Upper lobe of left lung (tissue), 6 donors: ENCODE data around the gene NPPC. TPM values are rescaled to one million over a fixed set of nuclear protein-coding genes. Genes with fewer than 3 reads are reported as not detected.

ENCODE experiments used
- ATAC-seq, 2 donors: fragments of 200-7000 bp; cut with Tn5 transposase; one replicate each; pipeline ENCODE4 v1.9.1; 2022; ENCODE audit warnings: mild to moderate bottlenecking in 2 of 2, moderate library complexity in 2 of 2; ENCODE audit not compliant: low FRiP score in 2 of 2
- DNase-seq, 2 donors: peaks; one replicate each; pipeline ENCODE4 v3.0.0-alpha.2; 2019 to 2020
- H3K27ac ChIP-seq, 4 donors: fragments of 200-600 bp; sonication (generic); one replicate each; pipeline ENCODE4 v1.5.1; 2016 to 2019
- H3K27me3 ChIP-seq, 4 donors: fragments of 200-600 bp; sonication (generic); one replicate each; pipeline ENCODE4 v1.5.1; 2017 to 2019
- H3K36me3 ChIP-seq, 4 donors: fragments of 200-600 bp; sonication (generic); one replicate each; pipeline ENCODE4 v1.5.1; 2016 to 2019
- H3K4me1 ChIP-seq, 4 donors: fragments of 200-600 bp; sonication (generic); one replicate each; pipeline ENCODE4 v1.5.1; 2018 to 2019
- H3K4me3 ChIP-seq, 4 donors: fragments of 200-600 bp; sonication (generic); one replicate each; pipeline ENCODE4 v1.5.1; 2017 to 2019; ENCODE audit warnings: mild to moderate bottlenecking in 2 of 4, moderate library complexity in 1 of 4
- H3K9me3 ChIP-seq, 4 donors: fragments of 200-600 bp; sonication (generic); one replicate each; pipeline ENCODE4 v1.5.1; 2018 to 2019
- CTCF ChIP-seq, 6 experiments: fragments of 450-650 bp in 4 of 6; fragments of 200-600 bp in 2 of 6; sonication (generic) in 2 of 6; IDR thresholded peaks; one replicate each; pipeline ENCODE4 v1.5.1; 2016 to 2019; ENCODE audit warnings: antibody characterized with exemption in 6 of 6
- EP300 ChIP-seq, 4 donors: sonication (generic); formaldehyde crosslinking; IDR thresholded peaks; one replicate each; pipeline ENCODE4 v1.5.1; 2017; ENCODE audit warnings: antibody characterized with exemption in 4 of 4, control low read depth in 2 of 4
- POLR2A ChIP-seq, 4 donors: fragments of 450-650 bp; IDR thresholded peaks; one replicate each; pipeline ENCODE4 v1.5.1; 2016 to 2017; ENCODE audit warnings: antibody characterized with exemption in 4 of 4, mild to moderate bottlenecking in 2 of 4
- POLR2AphosphoS5 ChIP-seq, 2 donors: sonication (generic); formaldehyde crosslinking; IDR thresholded peaks; one replicate each; pipeline ENCODE4 v1.5.1; 2017; ENCODE audit warnings: antibody characterized with exemption in 2 of 2
- WGBS, 2 donors: methylation state at CpG; one replicate each; pipeline ENCODE4 v1.1.5; 2017 to 2018; 5-methylcytosine and 5-hydroxymethylcytosine counted together
- total RNA-seq, 6 donors: library from RNA; depleted of rRNA in 4 of 6; stranded (reverse); fragments of >200 nt in 4 of 6; gene quantifications; one replicate each; pipeline versions ENCODE4 v1.1.0 to v1.2.1, GENCODE V29; 2016 to 2021
- donor health status: DM: no; HTN: no; CAD: no; lungs with moderate emphysema.
- donor health status: DM: no; HTN: yes; CAD: no; lungs with severe emphysema.

The NPPC gene
- total RNA-seq, 6 donors from 2014 or later, result not detected

GRCh38 chr2:231902598-231902997, 23.6 kb downstream of the NPPC start:
- ATAC-seq (no peak), DNase-seq (no peak)
- no peaks in the 10 kb centered on the region for H3K4me1 ChIP-seq
- TF ChIP-seq POLR2A (IDR thresholded peaks at IDR 0.05) (no peak), POLR2AphosphoS5 (IDR thresholded peaks at IDR 0.05) (no peak), CTCF (IDR thresholded peaks at IDR 0.05) (no peak)
- no peaks in the 10 kb centered on the region for H3K27me3 ChIP-seq
- 78 to 79% methylated on average over 5 of the region's 5 CpGs for WGBS, 2 donors
- no peaks in the 10 kb centered on the region for H3K9me3 ChIP-seq
- H3K36me3 ChIP-seq, result no peaks in the 10 kb centered on the region
- no peak overlapping the region for H3K27ac ChIP-seq
- no peak overlapping the region for H3K4me3 ChIP-seq

GRCh38 chr2:231900972-231901371, 25.2 kb downstream of the NPPC start:
- TF ChIP-seq CTCF (IDR thresholded peaks at IDR 0.05) (no peak), POLR2AphosphoS5 (IDR thresholded peaks at IDR 0.05) (no peak), POLR2A (IDR thresholded peaks at IDR 0.05) (no peak)
- no peak for ATAC-seq
- Histone ChIP-seq H3K36me3 (no peaks in the 10 kb centered on the region), H3K4me1 (no peaks in the 10 kb centered on the region), H3K9me3 (no peaks in the 10 kb centered on the region), H3K4me3 (no peak overlapping the region), H3K27me3 (no peaks in the 10 kb centered on the region), H3K27ac (no peak overlapping the region)
- DNase-seq, result no peak
- 81 to 86% methylated on average over 4 to 5 of the region's 5 CpGs for WGBS, 2 donors

GRCh38 chr2:231900486-231900942, 25.7 kb downstream of the NPPC start:
- Histone ChIP-seq H3K27ac (no peak overlapping the region), H3K9me3 (no peaks in the 10 kb centered on the region), H3K4me3 (no peak overlapping the region), H3K27me3 (no peaks in the 10 kb centered on the region), H3K36me3 (no peaks in the 10 kb centered on the region), H3K4me1 (no peaks in the 10 kb centered on the region)
- DNase-seq (peak; percentile 78 to 97), ATAC-seq (peak; percentile 82 to 83)
- TF ChIP-seq POLR2AphosphoS5 (IDR thresholded peaks at IDR 0.05) (no peak), CTCF (IDR thresholded peaks at IDR 0.05) (peak; percentile 70 to 83 (median 77))
- 22 to 23% methylated on average over 10 to 18 of the region's 22 CpGs for WGBS, 2 donors

DNA sequence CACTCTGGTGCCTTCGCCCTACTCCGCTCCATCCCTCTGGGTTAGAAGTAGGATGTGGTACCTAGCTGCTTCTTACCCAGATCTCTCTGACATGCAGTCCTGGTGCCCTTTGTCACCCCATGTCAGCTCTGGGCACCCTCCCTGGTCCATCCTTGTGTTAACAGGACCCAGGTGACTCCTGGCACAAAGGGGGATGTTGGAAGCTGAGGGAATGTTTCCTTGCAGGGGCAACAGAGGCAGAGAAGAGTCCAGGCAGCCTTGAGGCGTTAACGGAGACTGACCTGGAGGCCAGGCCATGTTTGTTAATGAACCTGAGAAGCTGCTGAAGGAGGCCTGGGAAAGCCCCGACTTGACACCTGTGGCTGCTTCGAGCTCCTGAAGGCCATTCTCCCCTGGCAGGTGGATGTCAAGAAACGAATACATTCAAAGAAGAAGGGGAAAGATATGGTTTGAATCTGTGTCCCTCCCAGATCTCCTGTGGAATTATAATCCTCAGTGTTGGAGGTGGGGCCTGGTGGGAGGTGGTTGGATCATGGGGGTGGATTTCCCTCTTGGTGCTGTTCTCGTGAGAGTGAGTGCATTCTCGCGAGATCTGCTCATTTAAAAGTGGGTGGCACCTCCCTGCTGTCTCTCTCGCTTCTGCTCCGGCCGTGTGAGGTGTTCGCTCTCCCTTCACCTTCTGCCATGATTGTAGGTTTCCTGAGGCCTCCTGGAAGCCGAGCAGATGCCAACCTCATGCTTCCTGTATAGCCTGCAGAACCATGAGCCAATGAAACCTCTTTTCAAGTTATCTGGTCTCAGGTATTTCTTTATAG, 31.4 kb downstream of the NPPC start:
- WGBS, 2 donors, result 81 to 89% methylated on average over 15 of the region's 15 CpGs

More for the DNA sequence above, 31.4 kb downstream of the NPPC start:
- H3K27ac ChIP-seq, result no peak overlapping the region
- H3K4me1 ChIP-seq, result peaks cover 0 to 5% (median 0%) of the 10 kb centered on the region in 4 donors
- H3K27me3 ChIP-seq, result no peaks in the 10 kb centered on the region
- no peaks in the 10 kb centered on the region for H3K9me3 ChIP-seq
- no peak overlapping the region for H3K4me3 ChIP-seq
- no peak for TF ChIP-seq EP300 (IDR thresholded peaks at IDR 0.05)
- TF ChIP-seq POLR2A (IDR thresholded peaks at IDR 0.05), result no peak
- no peak for TF ChIP-seq CTCF (IDR thresholded peaks at IDR 0.05)
- no peak for TF ChIP-seq POLR2AphosphoS5 (IDR thresholded peaks at IDR 0.05)
- DNase-seq (no peak), ATAC-seq (peak in 1 of 2 donors; percentile 44)
- no peaks in the 10 kb centered on the region for H3K36me3 ChIP-seq
